GM23338 (cell line): ENCODE data around the gene SNX30. TPM values are rescaled to one million over a fixed set of nuclear protein-coding genes. Genes with fewer than 3 reads are reported as not detected.

ENCODE experiments used
- ATAC-seq: fragments of 200-7000 bp; cut with Tn5 transposase; 3 replicates; pipeline ENCODE4 v1.9.1; 2020
- DNase-seq: peaks from one replicate; pipeline ENCODE4 v3.0.0-alpha.2; 2015; ENCODE audit warnings: low spot score
- H2AFZ ChIP-seq: fragments of 200-600 bp; sonication (generic); 2 replicates; pipeline ENCODE4 v1.8.0; 2016; ENCODE audit warnings: antibody characterized with exemption, mild to moderate bottlenecking, moderate library complexity
- H3F3A ChIP-seq: fragments of 200-600 bp; sonication (generic); replicated peaks from 2 replicates; pipeline ENCODE4 v1.8.0; 2017; ENCODE audit warnings: antibody characterized with exemption, mixed run types, low read depth
- H3K27ac ChIP-seq: fragments of 200-600 bp; sonication (generic); 2 replicates; pipeline ENCODE4 v1.6.1; 2016; ENCODE audit warnings: low read depth
- H3K27me3 ChIP-seq: fragments of 200-600 bp; sonication (generic); 2 replicates; pipeline ENCODE4 v1.8.0; 2016; ENCODE audit warnings: mild to moderate bottlenecking, mixed run types, moderate library complexity; ENCODE audit not compliant: insufficient read depth
- H3K36me3 ChIP-seq: fragments of 200-600 bp; sonication (generic); 2 replicates; pipeline ENCODE4 v1.8.0; 2016; ENCODE audit warnings: mild to moderate bottlenecking; ENCODE audit not compliant: insufficient read depth
- H3K4me1 ChIP-seq: fragments of 200-600 bp; sonication (generic); 2 replicates; pipeline ENCODE4 v1.8.0; 2016; ENCODE audit warnings: mild to moderate bottlenecking, moderate library complexity; ENCODE audit not compliant: insufficient read depth
- H3K4me2 ChIP-seq: fragments of 200-600 bp; sonication (generic); 2 replicates; pipeline ENCODE4 v1.7.1; 2017; ENCODE audit warnings: mixed run types
- H3K4me3 ChIP-seq: fragments of 200-600 bp; sonication (generic); 2 replicates; pipeline ENCODE4 v1.6.1; 2016; ENCODE audit warnings: mixed run types
- H3K79me2 ChIP-seq: fragments of 200-600 bp; sonication (generic); replicated peaks from 2 replicates; pipeline ENCODE4 v1.8.0; 2017; ENCODE audit warnings: mild to moderate bottlenecking; ENCODE audit not compliant: insufficient read depth
- H3K9me2 ChIP-seq: fragments of 200-600 bp; sonication (generic); 2 replicates; pipeline ENCODE4 v1.8.0; 2017; ENCODE audit not compliant: insufficient read depth
- H4K20me1 ChIP-seq: fragments of 200-600 bp; sonication (generic); replicated peaks from 2 replicates; pipeline ENCODE4 v1.8.0; 2017; ENCODE audit warnings: mild to moderate bottlenecking; ENCODE audit not compliant: insufficient read depth
- H3K27ac Mint-ChIP-seq: 2 replicates; pipeline ENCODE4 v1.8.0; 2020; ENCODE audit warnings: inconsistent platforms, mild to moderate bottlenecking, moderate library complexity, mixed read lengths
- H3K27me3 Mint-ChIP-seq: 3 replicates; pipeline ENCODE4 v1.8.0; 2022; ENCODE audit warnings: low read depth, mild to moderate bottlenecking, moderate library complexity, mixed read lengths, inconsistent platforms; ENCODE audit not compliant: insufficient read depth, poor library complexity
- H3K36me3 Mint-ChIP-seq: 3 replicates; pipeline ENCODE4 v1.8.0; 2021; ENCODE audit warnings: low read depth, mild to moderate bottlenecking, inconsistent platforms, moderate library complexity, mixed read lengths
- H3K4me1 Mint-ChIP-seq: 3 replicates; pipeline ENCODE4 v1.8.0; 2020; ENCODE audit warnings: mild to moderate bottlenecking, inconsistent platforms, mixed read lengths
- H3K4me3 Mint-ChIP-seq: 3 replicates; pipeline ENCODE4 v1.8.0; 2021; ENCODE audit warnings: moderate library complexity, mild to moderate bottlenecking, inconsistent platforms, mixed read lengths
- H3K9me3 Mint-ChIP-seq: 3 replicates; pipeline ENCODE4 v1.8.0; 2020; ENCODE audit warnings: moderate library complexity, mild to moderate bottlenecking, inconsistent platforms, mixed read lengths
- REST ChIP-seq: IDR thresholded peaks from one replicate; pipeline ENCODE4 v1.6.1; 2018; ENCODE audit warnings: antibody characterized with exemption; ENCODE audit not compliant: unreplicated experiment
- polyA plus RNA-seq: library from polyadenylated mRNA; unstranded; fragments of >200 nt; fragmentation: Nextera tagmentation; extraction: Ambion mirVana; gene quantifications from 2 replicates; pipeline ENCODE4 v1.2.1, GENCODE V29; 2016
- total RNA-seq: library from RNA; depleted of rRNA; stranded (reverse); fragments of >200 nt; shearing (Covaris generic); gene quantifications from 2 replicates; pipeline ENCODE4 v1.2.3, GENCODE V29; 2014
- TF ChIP-seq, protein P1 (sequence below), 2 experiments: fragments of 200-600 bp in 1 of 2; sonication (generic) in 1 of 2; conservative IDR thresholded peaks; 2 replicates each; pipeline versions ENCODE4 v1.5.1 to v1.6.1; 2016 to 2017; ENCODE audit warnings: antibody characterized with exemption in 2 of 2, low read depth in 2 of 2, mild to moderate bottlenecking in 2 of 2, moderate library complexity in 1 of 2

Gene SNX30
- total and polyA plus RNA-seq, 2 experiments from 2014 or later: 2.1 to 17.8 TPM

- H3F3A ChIP-seq: no peaks in the 10 kb centered on the region
- H3K27ac ChIP-seq: no peak overlapping the region; the same call in 1 of the 2 replicates
- peaks cover 3% of the 10 kb centered on the region; the same call in 1 of the 2 replicates for H3K79me2 ChIP-seq
- peaks cover 2% of the 10 kb centered on the region for H3K27me3 Mint-ChIP-seq
- H3K4me1 ChIP-seq: no peaks in the 10 kb centered on the region; the same call in 1 of the 2 replicates
- TF ChIP-seq, protein P1, sequence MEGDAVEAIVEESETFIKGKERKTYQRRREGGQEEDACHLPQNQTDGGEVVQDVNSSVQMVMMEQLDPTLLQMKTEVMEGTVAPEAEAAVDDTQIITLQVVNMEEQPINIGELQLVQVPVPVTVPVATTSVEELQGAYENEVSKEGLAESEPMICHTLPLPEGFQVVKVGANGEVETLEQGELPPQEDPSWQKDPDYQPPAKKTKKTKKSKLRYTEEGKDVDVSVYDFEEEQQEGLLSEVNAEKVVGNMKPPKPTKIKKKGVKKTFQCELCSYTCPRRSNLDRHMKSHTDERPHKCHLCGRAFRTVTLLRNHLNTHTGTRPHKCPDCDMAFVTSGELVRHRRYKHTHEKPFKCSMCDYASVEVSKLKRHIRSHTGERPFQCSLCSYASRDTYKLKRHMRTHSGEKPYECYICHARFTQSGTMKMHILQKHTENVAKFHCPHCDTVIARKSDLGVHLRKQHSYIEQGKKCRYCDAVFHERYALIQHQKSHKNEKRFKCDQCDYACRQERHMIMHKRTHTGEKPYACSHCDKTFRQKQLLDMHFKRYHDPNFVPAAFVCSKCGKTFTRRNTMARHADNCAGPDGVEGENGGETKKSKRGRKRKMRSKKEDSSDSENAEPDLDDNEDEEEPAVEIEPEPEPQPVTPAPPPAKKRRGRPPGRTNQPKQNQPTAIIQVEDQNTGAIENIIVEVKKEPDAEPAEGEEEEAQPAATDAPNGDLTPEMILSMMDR (conservative IDR thresholded peaks at IDR 0.05; ENCODE audit: low read depth in 2 of 2): no peak
- H3K36me3 ChIP-seq: no peaks in the 10 kb centered on the region
- H3K9me3 Mint-ChIP-seq: peaks cover 3% of the 10 kb centered on the region; the same call in 1 of the 3 replicates
- no peak for DNase-seq
- H3K4me3 Mint-ChIP-seq: no peak overlapping the region
- H4K20me1 ChIP-seq: peaks cover 4% of the 10 kb centered on the region; the same call in 1 of the 2 replicates
- ATAC-seq: no peak
- no peak overlapping the region for H3K4me2 ChIP-seq
- H3K27me3 ChIP-seq: no peaks in the 10 kb centered on the region
- no peak overlapping the region for H3K27ac Mint-ChIP-seq
- no peaks in the 10 kb centered on the region for H3K36me3 Mint-ChIP-seq
- no peak overlapping the region for H3K4me3 ChIP-seq
- no peaks in the 10 kb centered on the region for H3K9me2 ChIP-seq
- no peak overlapping the region for H2AFZ ChIP-seq
- H3K4me1 Mint-ChIP-seq: no peaks in the 10 kb centered on the region; the same call in 2 of the 3 replicates
These were observed 42.1 kb downstream of the SNX30 start for GRCh38 chr9:112792670-112793069.

- Histone ChIP-seq H3K27ac (no peak overlapping the region), H3F3A (no peaks in the 10 kb centered on the region), H3K4me1 (no peaks in the 10 kb centered on the region; the same call in 1 of the 2 replicates), H3K79me2 (peaks cover 3% of the 10 kb centered on the region; the same call in 1 of the 2 replicates), H3K4me3 (no peak overlapping the region), H3K36me3 (no peaks in the 10 kb centered on the region), H3K27me3 (no peaks in the 10 kb centered on the region), H2AFZ (no peak overlapping the region), H4K20me1 (peaks cover 4% of the 10 kb centered on the region; the same call in 1 of the 2 replicates), H3K4me2 (no peak overlapping the region), H3K9me2 (no peaks in the 10 kb centered on the region)
- TF ChIP-seq, protein P1 (conservative IDR thresholded peaks at IDR 0.05; ENCODE audit: low read depth in 2 of 2): peak; percentile 78 to 97
- no peak for TF ChIP-seq REST
- Mint-ChIP-seq H3K9me3 (peaks cover 5% of the 10 kb centered on the region; the same call in 2 of the 3 replicates), H3K36me3 (no peaks in the 10 kb centered on the region), H3K27me3 (peaks cover 2% of the 10 kb centered on the region), H3K4me1 (no peaks in the 10 kb centered on the region; the same call in 2 of the 3 replicates), H3K4me3 (no peak overlapping the region), H3K27ac (no peak overlapping the region)
- ATAC-seq (peak; percentile 99), DNase-seq (peak; percentile 81)
These were observed 42.8 kb downstream of the SNX30 start for GRCh38 chr9:112793213-112793810.
